Mucosa of descending colon (tissue), 3 donors: ENCODE data around the gene OR10J1. TPM values are rescaled to one million over a fixed set of nuclear protein-coding genes. Genes with fewer than 3 reads are reported as not detected.

Experiments used
- ATAC-seq: fragments of 200-7000 bp; cut with Tn5 transposase; one replicate; pipeline ENCODE4 v1.9.1; 2020; ENCODE audit warnings: mild to moderate bottlenecking, moderate library complexity
- DNase-seq, 3 donors: peaks; one replicate each; pipeline ENCODE4 v3.0.0-alpha.2; 2020
- H3K36me3 ChIP-seq: fragments of 200-600 bp; one replicate; pipeline ENCODE4 v1.8.0; 2021; ENCODE audit warnings: low read depth, mild to moderate bottlenecking
- H3K4me1 ChIP-seq: fragments of 200-600 bp; one replicate; pipeline ENCODE4 v1.8.0; 2021; ENCODE audit warnings: low read depth, mild to moderate bottlenecking
- H3K4me3 ChIP-seq: fragments of 200-600 bp; one replicate; pipeline ENCODE4 v1.8.0; 2021; ENCODE audit warnings: mild to moderate bottlenecking
- H3K9me3 ChIP-seq: fragments of 200-600 bp; one replicate; pipeline ENCODE4 v1.8.0; 2021; ENCODE audit warnings: mild to moderate bottlenecking
- intact Hi-C, 2 donors: fragments of 100-400 bp; cut with DNase I in 1 of 2; cut with micrococcal nuclease in 1 of 2; formaldehyde crosslinking; loops; one replicate each; pipeline versions ENCODE4 v1.11.0 to v1.11.1; 2022; cut with DNase I, micrococcal nuclease
- total RNA-seq, 3 donors: library from RNA; stranded (reverse); fragmentation: NEBNext Ultra II Directional in 2 of 3; extraction: Animal tissue kit (Norgen Biotek cat#: 25700) in 2 of 3; gene quantifications; one replicate each; pipeline versions ENCODE4 v1.2.1 to v1.2.4, GENCODE V29; 2021 to 2023
- TF ChIP-seq, protein P1 (sequence below): fragments of 200-600 bp; IDR thresholded peaks from one replicate; pipeline ENCODE4 v1.8.0; 2022; ENCODE audit warnings: antibody characterized with exemption, mild to moderate bottlenecking
- donor health status: DM: no; HTN: no; CAD: no; lungs with moderate emphysema.
- donor health status: DM: no; HTN: no; CAD: no.
- donor health status: DM: no; HTN: yes; CAD: no.

OR10J1 gene
- total RNA-seq, 3 donors from 2014 or later, result not detected

DNA sequence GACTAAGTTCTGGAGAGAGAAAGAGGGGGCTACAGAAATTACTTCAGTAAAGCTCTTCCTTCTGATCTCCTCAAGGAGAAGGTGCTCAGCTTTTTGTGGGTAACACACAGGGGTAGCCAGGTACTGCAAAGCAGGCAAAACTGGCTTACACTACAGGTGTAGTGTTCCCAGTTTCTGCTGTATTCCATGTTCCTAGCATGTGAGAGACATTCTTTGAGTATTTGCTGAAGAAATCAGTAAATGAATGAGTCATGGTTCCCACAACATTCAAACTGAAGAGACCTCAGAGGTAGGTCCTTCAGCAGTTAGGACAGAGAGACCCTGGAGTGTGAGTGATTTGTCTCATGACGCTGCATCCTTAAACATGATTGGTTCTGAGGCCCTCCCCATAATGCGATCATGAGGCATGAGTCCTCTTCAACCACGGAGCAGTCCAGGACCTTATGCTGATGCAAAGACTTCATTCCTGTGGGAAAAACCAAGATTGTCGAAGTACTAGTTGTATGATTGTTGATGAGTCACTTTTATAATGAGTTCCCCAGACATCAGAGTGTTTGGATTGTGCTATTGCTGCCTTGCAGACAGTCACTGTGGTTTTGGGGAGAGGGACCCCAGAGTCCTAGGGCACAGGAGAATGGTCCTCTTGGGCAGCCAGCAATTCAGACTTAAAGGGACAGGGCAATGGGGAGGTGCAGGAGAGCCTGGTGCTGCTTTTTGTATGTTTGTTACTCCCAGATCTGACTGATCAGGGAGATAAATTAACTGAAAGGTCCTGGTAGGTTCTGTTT lies 10.3 kb upstream of the OR10J1 start:
- TF ChIP-seq, protein P1, sequence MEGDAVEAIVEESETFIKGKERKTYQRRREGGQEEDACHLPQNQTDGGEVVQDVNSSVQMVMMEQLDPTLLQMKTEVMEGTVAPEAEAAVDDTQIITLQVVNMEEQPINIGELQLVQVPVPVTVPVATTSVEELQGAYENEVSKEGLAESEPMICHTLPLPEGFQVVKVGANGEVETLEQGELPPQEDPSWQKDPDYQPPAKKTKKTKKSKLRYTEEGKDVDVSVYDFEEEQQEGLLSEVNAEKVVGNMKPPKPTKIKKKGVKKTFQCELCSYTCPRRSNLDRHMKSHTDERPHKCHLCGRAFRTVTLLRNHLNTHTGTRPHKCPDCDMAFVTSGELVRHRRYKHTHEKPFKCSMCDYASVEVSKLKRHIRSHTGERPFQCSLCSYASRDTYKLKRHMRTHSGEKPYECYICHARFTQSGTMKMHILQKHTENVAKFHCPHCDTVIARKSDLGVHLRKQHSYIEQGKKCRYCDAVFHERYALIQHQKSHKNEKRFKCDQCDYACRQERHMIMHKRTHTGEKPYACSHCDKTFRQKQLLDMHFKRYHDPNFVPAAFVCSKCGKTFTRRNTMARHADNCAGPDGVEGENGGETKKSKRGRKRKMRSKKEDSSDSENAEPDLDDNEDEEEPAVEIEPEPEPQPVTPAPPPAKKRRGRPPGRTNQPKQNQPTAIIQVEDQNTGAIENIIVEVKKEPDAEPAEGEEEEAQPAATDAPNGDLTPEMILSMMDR, result no peak
- Histone ChIP-seq H3K4me3 (no peak overlapping the region), H3K36me3 (no peaks in the 10 kb centered on the region), H3K9me3 (no peaks in the 10 kb centered on the region), H3K4me1 (no peaks in the 10 kb centered on the region)
- intact Hi-C loops, result no loop called here
- DNase-seq, result no peak
- ATAC-seq, result no peak

DNA sequence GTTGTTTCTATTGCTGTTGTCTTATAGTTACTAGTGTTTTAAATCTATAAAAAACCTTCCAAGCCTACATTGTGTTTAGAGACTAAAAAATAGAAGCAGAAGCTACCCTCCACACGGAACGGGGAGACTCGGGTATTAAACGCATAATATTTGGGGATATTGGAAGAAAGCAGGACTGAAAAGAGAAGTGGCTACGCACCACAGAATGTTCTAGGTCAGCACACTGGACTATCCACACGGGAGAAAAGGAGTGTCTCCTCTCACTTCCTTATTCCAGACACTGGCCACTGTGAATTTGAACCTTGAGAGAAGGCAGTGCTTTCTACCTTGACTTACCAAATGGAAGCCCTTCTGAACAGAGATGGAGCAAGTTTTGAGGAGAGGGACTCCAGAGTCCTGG lies 8.5 kb upstream of the OR10J1 start:
- ATAC-seq, result peak; percentile 23
- peak in 1 of 3 donors; percentile 22 for DNase-seq
- Histone ChIP-seq H3K4me1 (no peaks in the 10 kb centered on the region), H3K9me3 (no peaks in the 10 kb centered on the region), H3K4me3 (no peak overlapping the region), H3K36me3 (no peaks in the 10 kb centered on the region)
- TF ChIP-seq, protein P1, result no peak
- intact Hi-C loops, result no loop called here

- Histone ChIP-seq H3K4me3 (no peak within 1 kb of the TSS), H3K9me3 (no peaks in the 10 kb centered on the region), H3K36me3 (no peaks in the 10 kb centered on the region), H3K4me1 (no peaks in the 10 kb centered on the region)
- TF ChIP-seq, protein P1, result no peak
- intact Hi-C loops, result no loop called here
- ATAC-seq, result no peak
- DNase-seq, result no peak
These were observed 7.6 kb upstream of the OR10J1 start, which contains the start of gene OR10J4 for GRCh38 chr1:159431904-159432303. TSS of gene OR10J4 (plus strand) at chr1:159432204.

GRCh38 chr1:159436469-159436868 lies 3.1 kb upstream of the OR10J1 start:
- Histone ChIP-seq H3K9me3 (no peaks in the 10 kb centered on the region), H3K4me1 (no peaks in the 10 kb centered on the region), H3K36me3 (no peaks in the 10 kb centered on the region), H3K4me3 (no peak overlapping the region)
- intact Hi-C loops, result no loop called here
- no peak for DNase-seq
- TF ChIP-seq, protein P1, result no peak
- no peak for ATAC-seq

DNA sequence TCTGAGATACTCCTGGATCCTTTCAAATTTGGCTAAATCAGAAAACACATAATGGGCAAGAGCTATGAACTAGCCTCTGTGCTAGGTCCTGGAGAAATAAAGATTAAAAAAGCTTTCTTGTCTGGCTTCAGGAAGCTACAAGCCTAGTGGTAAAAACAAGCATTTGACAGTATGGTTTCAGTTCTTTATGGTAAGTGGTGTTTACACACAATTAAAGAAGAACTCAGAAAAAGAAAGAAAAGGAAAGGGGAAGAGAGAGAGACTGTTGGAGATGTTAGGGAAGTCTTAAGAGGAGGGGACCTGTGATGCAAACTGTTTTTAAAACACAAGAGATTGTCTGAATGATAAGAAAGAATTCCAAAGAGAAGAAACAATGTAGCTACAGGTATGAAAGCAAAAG lies 1.8 kb downstream of the OR10J1 start:
- TF ChIP-seq, protein P1, result no peak
- H3K4me1 ChIP-seq, result no peaks in the 10 kb centered on the region
- intact Hi-C loops, result no loop called here
- DNase-seq (no peak), ATAC-seq (no peak)
- no peaks in the 10 kb centered on the region for H3K9me3 ChIP-seq
- no peak overlapping the region for H3K4me3 ChIP-seq
- H3K36me3 ChIP-seq, result no peaks in the 10 kb centered on the region
